ENCODE results near the gene ANO5.

ANO5 gene, protein sequence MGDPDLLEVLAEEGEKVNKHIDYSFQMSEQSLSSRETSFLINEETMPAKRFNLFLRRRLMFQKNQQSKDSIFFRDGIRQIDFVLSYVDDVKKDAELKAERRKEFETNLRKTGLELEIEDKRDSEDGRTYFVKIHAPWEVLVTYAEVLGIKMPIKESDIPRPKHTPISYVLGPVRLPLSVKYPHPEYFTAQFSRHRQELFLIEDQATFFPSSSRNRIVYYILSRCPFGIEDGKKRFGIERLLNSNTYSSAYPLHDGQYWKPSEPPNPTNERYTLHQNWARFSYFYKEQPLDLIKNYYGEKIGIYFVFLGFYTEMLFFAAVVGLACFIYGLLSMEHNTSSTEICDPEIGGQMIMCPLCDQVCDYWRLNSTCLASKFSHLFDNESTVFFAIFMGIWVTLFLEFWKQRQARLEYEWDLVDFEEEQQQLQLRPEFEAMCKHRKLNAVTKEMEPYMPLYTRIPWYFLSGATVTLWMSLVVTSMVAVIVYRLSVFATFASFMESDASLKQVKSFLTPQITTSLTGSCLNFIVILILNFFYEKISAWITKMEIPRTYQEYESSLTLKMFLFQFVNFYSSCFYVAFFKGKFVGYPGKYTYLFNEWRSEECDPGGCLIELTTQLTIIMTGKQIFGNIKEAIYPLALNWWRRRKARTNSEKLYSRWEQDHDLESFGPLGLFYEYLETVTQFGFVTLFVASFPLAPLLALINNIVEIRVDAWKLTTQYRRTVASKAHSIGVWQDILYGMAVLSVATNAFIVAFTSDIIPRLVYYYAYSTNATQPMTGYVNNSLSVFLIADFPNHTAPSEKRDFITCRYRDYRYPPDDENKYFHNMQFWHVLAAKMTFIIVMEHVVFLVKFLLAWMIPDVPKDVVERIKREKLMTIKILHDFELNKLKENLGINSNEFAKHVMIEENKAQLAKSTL

GRCh38 chr11:22192642-22193347 is at the start of gene ANO5:
ANO5 (plus strand) TSS chr11:22193085; CDS start chr11:22193493, 408 bp downstream.
- in situ Hi-C loops (cut with HindIII; ENCODE audit: low sequenced_read_pairs) = no loop called here

GRCh38 chr11:22151649-22152197 is 41.2 kb upstream of the ANO5 start:
- in situ Hi-C loops (cut with HindIII; ENCODE audit: low sequenced_read_pairs) = no loop called here

- in situ Hi-C loops (cut with HindIII; ENCODE audit: low sequenced_read_pairs) = no loop called here
These were observed 35.4 kb upstream of the ANO5 start for GRCh38 chr11:22157531-22157930.

GRCh38 chr11:22161489-22161888 is 31.4 kb upstream of the ANO5 start:
- in situ Hi-C loops (cut with HindIII; ENCODE audit: low sequenced_read_pairs) = no loop called here

DNA sequence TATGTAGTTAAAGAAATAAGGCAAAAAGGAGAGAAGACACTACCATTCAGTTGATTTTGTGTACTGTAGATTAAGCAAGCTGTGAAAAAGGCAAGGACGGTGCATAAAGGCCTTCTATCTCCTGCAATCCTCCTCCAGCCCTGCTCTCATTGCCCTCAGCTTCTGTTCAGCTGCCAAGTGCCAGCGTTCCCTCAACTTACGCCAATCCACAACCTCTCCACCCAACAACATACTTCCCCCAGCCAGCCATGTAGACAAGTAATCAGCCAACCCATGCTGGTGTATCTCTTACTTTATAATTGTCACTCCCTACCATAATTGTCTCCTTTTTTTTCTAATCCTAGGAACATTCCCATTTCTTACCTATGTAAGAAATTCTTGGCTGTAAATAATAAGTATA is 30.1 kb upstream of the ANO5 start:
- in situ Hi-C loops (cut with HindIII; ENCODE audit: low sequenced_read_pairs) = no loop called here

GRCh38 chr11:22163394-22163797 is 29.5 kb upstream of the ANO5 start:
- in situ Hi-C loops (cut with HindIII; ENCODE audit: low sequenced_read_pairs) = no loop called here

DNA sequence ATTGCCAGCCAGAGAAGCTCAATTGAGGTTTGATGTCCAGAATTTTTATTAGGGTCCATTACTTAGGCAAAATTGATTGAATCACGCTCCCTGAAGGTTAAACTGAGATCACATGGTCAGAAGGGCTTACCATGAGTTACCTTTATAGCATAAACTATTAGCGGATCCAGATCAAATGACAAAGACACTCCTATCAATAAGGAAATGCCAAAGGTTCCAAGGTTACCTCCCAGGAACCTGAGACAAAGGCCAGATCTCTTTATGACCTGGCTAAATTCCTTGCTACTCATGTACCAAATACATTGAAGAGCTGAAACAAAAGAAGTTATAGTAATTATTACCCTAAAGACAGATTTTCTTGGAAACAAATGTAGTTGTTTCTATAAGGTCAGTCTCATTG is 27.8 kb upstream of the ANO5 start:
- in situ Hi-C loops (cut with HindIII; ENCODE audit: low sequenced_read_pairs) = no loop called here

GRCh38 chr11:22165759-22166513 is 26.9 kb upstream of the ANO5 start:
- in situ Hi-C loops (cut with HindIII; ENCODE audit: low sequenced_read_pairs) = no loop called here

- in situ Hi-C loops (cut with HindIII; ENCODE audit: low sequenced_read_pairs) = no loop called here
These were observed 23.1 kb upstream of the ANO5 start for GRCh38 chr11:22169833-22170232.

- in situ Hi-C loops (cut with HindIII; ENCODE audit: low sequenced_read_pairs) = no loop called here
These were observed 19.4 kb upstream of the ANO5 start for GRCh38 chr11:22173532-22173931.

- in situ Hi-C loops (cut with HindIII; ENCODE audit: low sequenced_read_pairs) = no loop called here
These were observed 15.7 kb upstream of the ANO5 start for GRCh38 chr11:22177186-22177585.

DNA sequence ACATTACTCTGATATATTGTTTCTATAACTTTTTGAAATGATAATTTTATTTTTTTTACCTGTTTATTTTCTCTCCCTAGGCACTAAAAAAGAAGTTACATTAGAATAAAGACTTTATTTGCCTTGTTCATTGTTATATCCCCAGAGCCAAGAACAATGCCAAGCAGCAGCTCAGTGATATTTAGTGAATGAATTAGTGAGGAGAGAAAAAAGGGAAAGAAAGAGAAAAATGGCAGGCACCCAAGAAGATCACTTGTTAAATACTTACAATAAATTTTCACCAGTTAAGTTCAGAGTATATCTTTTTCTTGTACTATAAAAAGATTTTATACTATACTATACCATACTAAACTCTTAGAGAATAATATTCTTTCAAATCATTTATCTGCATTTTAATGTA is 13.3 kb upstream of the ANO5 start:
- in situ Hi-C loops (cut with HindIII; ENCODE audit: low sequenced_read_pairs) = no loop called here

- in situ Hi-C loops (cut with HindIII; ENCODE audit: low sequenced_read_pairs) = no loop called here
These were observed 12.8 kb upstream of the ANO5 start for GRCh38 chr11:22180131-22180530.

GRCh38 chr11:22189660-22190059 is 3.2 kb upstream of the ANO5 start:
- in situ Hi-C loops (cut with HindIII; ENCODE audit: low sequenced_read_pairs) = no loop called here

- in situ Hi-C loops (cut with HindIII; ENCODE audit: low sequenced_read_pairs) = no loop called here
These were observed 1.9 kb upstream of the ANO5 start for GRCh38 chr11:22190827-22191463.

- in situ Hi-C loops (cut with HindIII; ENCODE audit: low sequenced_read_pairs) = no loop called here
These were observed 620 bp upstream of the ANO5 start for GRCh38 chr11:22192289-22192641.

DNA sequence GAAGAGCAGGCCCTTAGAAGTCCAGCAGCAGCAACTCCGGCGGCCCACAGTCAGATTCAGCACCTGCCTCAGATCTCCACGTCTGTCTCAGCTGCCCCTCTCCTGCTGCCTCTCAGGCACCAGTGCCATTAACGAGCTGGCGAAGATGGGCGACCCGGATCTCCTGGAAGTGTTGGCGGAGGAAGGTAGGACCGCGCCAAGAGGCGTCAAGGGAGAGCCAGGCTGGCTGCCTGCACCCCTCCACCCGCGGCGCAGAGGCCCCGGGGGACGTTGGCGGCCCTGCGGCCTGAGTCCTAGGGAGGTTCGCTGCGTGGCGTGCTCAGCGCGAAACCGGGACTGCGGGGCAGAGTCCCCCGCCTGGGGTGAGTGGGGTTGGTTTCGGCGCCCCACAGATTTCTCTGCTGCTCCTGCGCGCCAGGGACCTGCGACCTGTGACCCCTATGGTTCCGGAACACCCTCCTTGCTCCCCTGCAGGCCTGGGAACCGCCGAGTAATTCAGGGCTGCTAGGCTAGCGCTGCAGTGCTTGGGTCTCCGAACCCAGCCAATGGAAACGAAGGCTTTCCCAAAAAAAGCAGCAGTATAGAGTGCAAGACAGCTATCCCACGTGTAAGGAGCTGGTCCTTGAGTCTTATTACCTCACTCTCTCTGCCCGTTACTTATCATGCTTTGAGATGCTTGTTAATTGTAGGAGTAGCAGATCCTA is 615 bp downstream of the ANO5 start:
- in situ Hi-C loops (cut with HindIII; ENCODE audit: low sequenced_read_pairs) = no loop called here

- in situ Hi-C loops (cut with HindIII; ENCODE audit: low sequenced_read_pairs) = no loop called here
These were observed 1.4 kb downstream of the ANO5 start for GRCh38 chr11:22194306-22194705.

DNA sequence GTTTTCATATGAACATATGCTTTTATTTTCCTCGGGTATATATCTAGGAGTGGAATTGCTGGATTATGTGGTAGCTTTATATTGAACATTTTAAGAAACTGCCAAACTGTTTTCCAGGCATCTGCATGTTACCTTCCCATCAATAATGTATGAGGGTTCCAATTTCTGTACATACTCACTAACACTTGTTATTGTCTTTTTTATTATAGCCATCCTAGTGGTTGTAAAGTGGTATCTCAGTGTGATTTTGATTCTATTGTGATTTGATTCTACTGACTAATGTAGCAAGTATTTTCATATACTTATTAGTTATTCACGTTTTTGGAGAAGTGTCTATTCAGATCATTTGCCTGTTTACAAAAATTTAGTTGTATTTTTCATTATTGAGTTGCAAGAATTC is 2.0 kb downstream of the ANO5 start:
- in situ Hi-C loops (cut with HindIII; ENCODE audit: low sequenced_read_pairs) = no loop called here

All from DLD1 (cell line).